Stimulated activated memory B cell treated with anti-CD40 and anti-IgM and Interleukin-4, amounts not matched to agents 10 μg/mL and 1 μg/mL and 100 μg/mL, for 72 hours (primary cell): ENCODE results near the gene MSH4.
"Not testable (repeated sequence)": the region's sequence is repeated elsewhere in the genome, so short reads cannot be mapped to it uniquely, and the experiment has no call there.

Experiments
- ATAC-seq: fragments of 150-1000 bp; cut with Tn5 transposase; 2 replicates; pipeline ENCODE4 v1.10.0; 2021
- H3K27ac Mint-ChIP-seq: one replicate; pipeline ENCODE4 v1.8.0; 2022; ENCODE audit warnings: mild to moderate bottlenecking, mixed read lengths
- H3K27me3 Mint-ChIP-seq: one replicate; pipeline ENCODE4 v1.8.0; 2022; ENCODE audit warnings: mixed read lengths
- H3K36me3 Mint-ChIP-seq: one replicate; pipeline ENCODE4 v1.8.0; 2022; ENCODE audit warnings: mixed read lengths
- H3K4me1 Mint-ChIP-seq: one replicate; pipeline ENCODE4 v1.8.0; 2022; ENCODE audit warnings: mixed read lengths
- H3K4me3 Mint-ChIP-seq: one replicate; pipeline ENCODE4 v1.8.0; 2022; ENCODE audit warnings: mild to moderate bottlenecking, moderate library complexity, mixed read lengths
- H3K9me3 Mint-ChIP-seq: one replicate; pipeline ENCODE4 v1.8.0; 2022; ENCODE audit warnings: mixed read lengths

MSH4 gene

GRCh38 chr1:75796376-75797272 is at the start of gene MSH4:
Gene MSH4 (plus strand): TSS chr1:75796882. CDS start chr1:75796986, 104 bp downstream.
- ATAC-seq, result peak; percentile 53
- Mint-ChIP-seq H3K4me1 (peaks cover 18% of the 10 kb centered on the region), H3K36me3 (peaks cover 62% of the 10 kb centered on the region), H3K4me3 (no peak within 1 kb of the TSS), H3K27ac (no peak within 1 kb of the TSS), H3K27me3 (no peaks in the 10 kb centered on the region), H3K9me3 (no peaks in the 10 kb centered on the region)

GRCh38 chr1:75757210-75757609 is 39.5 kb upstream of the MSH4 start:
- H3K4me1 Mint-ChIP-seq, H3K9me3 Mint-ChIP-seq, H3K27ac Mint-ChIP-seq, ATAC-seq, H3K4me3 Mint-ChIP-seq, H3K27me3 Mint-ChIP-seq: not testable (repeated sequence)
- peaks cover 75% of the 10 kb centered on the region for H3K36me3 Mint-ChIP-seq

- H3K27me3 Mint-ChIP-seq, H3K4me1 Mint-ChIP-seq, ATAC-seq, H3K4me3 Mint-ChIP-seq, H3K9me3 Mint-ChIP-seq, H3K27ac Mint-ChIP-seq: not testable (repeated sequence)
- H3K36me3 Mint-ChIP-seq, result peaks cover 62% of the 10 kb centered on the region
These were observed 38.1 kb upstream of the MSH4 start for GRCh38 chr1:75758543-75758942.

DNA sequence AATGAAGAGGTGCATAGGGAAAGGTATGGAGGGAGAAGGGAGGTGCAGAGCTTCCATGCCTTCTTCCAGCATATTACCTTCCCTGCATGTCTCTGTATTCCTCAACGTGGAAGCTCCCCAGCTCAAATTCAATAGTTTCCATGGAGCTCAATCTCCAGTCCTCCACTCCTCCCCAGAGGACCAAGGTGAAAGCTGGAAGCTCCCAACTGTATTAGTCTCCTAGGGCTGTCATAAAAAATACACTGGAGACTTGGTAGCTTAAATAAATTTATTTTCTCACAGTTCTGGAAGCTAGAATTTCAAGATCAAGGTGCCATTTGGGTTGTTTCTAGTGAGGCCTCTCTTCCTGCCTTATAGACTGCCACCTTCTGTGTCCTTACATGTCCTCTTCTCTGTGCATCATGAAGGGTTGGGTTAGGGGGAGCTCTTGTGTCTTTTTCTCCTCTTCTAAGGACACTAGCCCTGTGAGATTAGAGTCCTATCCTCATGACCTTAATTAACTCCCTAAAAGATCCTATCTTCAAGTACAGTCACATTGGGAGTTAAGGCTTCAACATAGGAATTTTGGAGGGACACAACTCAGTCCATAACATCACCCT is 32.5 kb upstream of the MSH4 start:
- Mint-ChIP-seq H3K9me3 (no peaks in the 10 kb centered on the region), H3K27ac (no peak overlapping the region), H3K36me3 (peaks cover 6% of the 10 kb centered on the region), H3K27me3 (no peaks in the 10 kb centered on the region), H3K4me3 (no peak overlapping the region), H3K4me1 (no peaks in the 10 kb centered on the region)
- no peak for ATAC-seq

- Mint-ChIP-seq H3K4me3 (no peak overlapping the region), H3K4me1 (no peaks in the 10 kb centered on the region), H3K27me3 (no peaks in the 10 kb centered on the region), H3K36me3 (peaks cover 6% of the 10 kb centered on the region), H3K27ac (no peak overlapping the region), H3K9me3 (no peaks in the 10 kb centered on the region)
- ATAC-seq, result no peak
These were observed 30.9 kb upstream of the MSH4 start for GRCh38 chr1:75765697-75766355.

GRCh38 chr1:75768016-75768415 is 28.7 kb upstream of the MSH4 start:
- no peaks in the 10 kb centered on the region for H3K36me3 Mint-ChIP-seq
- no peak overlapping the region for H3K4me3 Mint-ChIP-seq
- no peaks in the 10 kb centered on the region for H3K27me3 Mint-ChIP-seq
- no peaks in the 10 kb centered on the region for H3K4me1 Mint-ChIP-seq
- H3K9me3 Mint-ChIP-seq, result no peaks in the 10 kb centered on the region
- no peak overlapping the region for H3K27ac Mint-ChIP-seq
- ATAC-seq, result no peak

- ATAC-seq, result no peak
- Mint-ChIP-seq H3K4me3 (no peak overlapping the region), H3K27ac (no peak overlapping the region), H3K27me3 (no peaks in the 10 kb centered on the region), H3K4me1 (peaks cover 5% of the 10 kb centered on the region), H3K9me3 (no peaks in the 10 kb centered on the region), H3K36me3 (peaks cover 20% of the 10 kb centered on the region)
These were observed 25.9 kb upstream of the MSH4 start for GRCh38 chr1:75770761-75771160.

DNA sequence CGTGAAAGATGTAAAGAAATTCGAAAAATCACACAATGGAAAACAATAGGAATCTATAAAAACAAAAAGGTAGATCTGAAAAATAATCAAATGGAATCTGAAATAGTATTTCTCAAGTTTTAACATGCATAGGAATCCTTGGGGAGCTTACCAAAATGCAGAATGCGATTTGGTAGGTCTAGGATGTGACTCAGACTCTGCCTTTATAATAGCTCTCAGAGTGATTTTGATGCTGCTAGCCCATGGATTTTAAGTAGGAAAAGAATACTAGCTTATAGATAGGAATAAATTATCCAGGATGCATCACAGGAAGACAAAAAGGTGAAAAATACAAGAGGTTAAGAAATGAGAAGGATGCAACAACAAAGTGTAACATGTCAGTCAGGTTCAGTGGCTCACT is 24.7 kb upstream of the MSH4 start:
- no peaks in the 10 kb centered on the region for H3K9me3 Mint-ChIP-seq

GRCh38 chr1:75777812-75778211 is 18.9 kb upstream of the MSH4 start:
- H3K27me3 Mint-ChIP-seq, ATAC-seq, H3K4me3 Mint-ChIP-seq, H3K9me3 Mint-ChIP-seq, H3K27ac Mint-ChIP-seq: not testable (repeated sequence)
- Mint-ChIP-seq H3K36me3 (peaks cover 62% of the 10 kb centered on the region), H3K4me1 (peaks cover 32% of the 10 kb centered on the region)

More for the DNA sequence above, 24.7 kb upstream of the MSH4 start:
- Mint-ChIP-seq H3K27ac (no peak overlapping the region), H3K27me3 (no peaks in the 10 kb centered on the region), H3K4me1 (peaks cover 5% of the 10 kb centered on the region), H3K36me3 (peaks cover 24% of the 10 kb centered on the region), H3K4me3 (no peak overlapping the region)
- no peak for ATAC-seq

DNA sequence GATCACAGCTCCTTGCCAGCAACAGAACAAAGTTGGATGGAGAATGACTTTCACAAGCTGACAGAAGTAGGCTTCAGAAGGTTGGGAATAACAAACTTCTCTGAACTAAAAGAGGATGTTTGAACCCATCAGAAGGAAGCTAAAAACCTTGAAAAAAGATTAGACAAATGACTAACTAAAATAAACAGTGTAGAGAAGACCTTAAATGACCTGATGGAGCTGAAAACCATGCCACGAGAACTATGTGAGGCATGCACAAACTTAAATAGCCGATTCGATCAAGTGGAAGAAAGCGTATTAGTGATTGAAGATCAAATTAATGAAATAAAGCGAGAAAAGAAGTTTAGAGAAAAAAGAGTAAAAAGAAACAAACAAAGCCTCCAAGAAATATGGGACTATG is 18.0 kb upstream of the MSH4 start:
- not testable (repeated sequence) for H3K27me3 Mint-ChIP-seq, ATAC-seq, H3K9me3 Mint-ChIP-seq, H3K4me3 Mint-ChIP-seq
- peaks cover 32% of the 10 kb centered on the region for H3K4me1 Mint-ChIP-seq
- H3K27ac Mint-ChIP-seq, result peak overlapping the region; percentile 9
- H3K36me3 Mint-ChIP-seq, result peaks cover 61% of the 10 kb centered on the region

GRCh38 chr1:75780183-75780582 is 16.5 kb upstream of the MSH4 start:
- H3K4me1 Mint-ChIP-seq, result peaks cover 34% of the 10 kb centered on the region
- not testable (repeated sequence) for ATAC-seq, H3K4me3 Mint-ChIP-seq, H3K27me3 Mint-ChIP-seq, H3K9me3 Mint-ChIP-seq, H3K27ac Mint-ChIP-seq
- peaks cover 47% of the 10 kb centered on the region for H3K36me3 Mint-ChIP-seq

- ATAC-seq, H3K9me3 Mint-ChIP-seq, H3K27me3 Mint-ChIP-seq: not testable (repeated sequence)
- Mint-ChIP-seq H3K27ac (peak overlapping the region; percentile 99), H3K36me3 (peaks cover 45% of the 10 kb centered on the region), H3K4me1 (peaks cover 59% of the 10 kb centered on the region), H3K4me3 (peak overlapping the region; percentile 99)
These were observed 12.8 kb upstream of the MSH4 start for GRCh38 chr1:75783920-75784319.

DNA sequence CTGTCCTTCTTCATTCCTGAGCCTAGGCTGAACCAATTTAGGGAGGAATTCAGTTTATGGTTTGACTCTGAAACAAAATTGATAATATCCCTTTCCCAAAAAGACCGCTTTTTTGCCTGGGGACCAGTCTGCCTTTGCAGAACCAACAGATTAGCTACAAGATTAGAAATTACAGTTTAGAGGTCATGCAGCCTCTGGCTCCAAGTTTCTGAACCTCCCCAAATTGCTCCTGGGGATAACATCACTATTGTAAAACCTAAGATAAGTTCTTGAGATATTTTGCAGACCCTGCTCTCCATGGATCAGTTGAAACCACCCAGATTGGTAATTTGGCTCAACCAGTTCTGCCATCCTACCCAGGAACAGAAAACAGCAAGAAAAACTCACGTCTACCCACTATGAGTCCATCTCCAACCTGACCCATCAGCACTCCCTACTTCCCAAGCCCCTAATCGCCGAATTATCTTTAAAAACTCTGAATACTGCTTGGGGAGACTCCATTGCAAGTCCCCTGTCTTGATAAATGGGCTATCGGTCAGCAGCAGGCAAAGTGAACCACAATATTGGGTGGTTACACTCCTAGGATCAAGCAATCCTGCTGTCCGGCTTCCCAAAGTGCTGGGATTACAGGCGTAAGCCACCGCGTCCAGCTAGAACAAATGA is 11.2 kb upstream of the MSH4 start:
- H3K4me1 Mint-ChIP-seq, result peaks cover 62% of the 10 kb centered on the region
- peak; percentile 2 for ATAC-seq
- no peaks in the 10 kb centered on the region for H3K9me3 Mint-ChIP-seq
- peaks cover 46% of the 10 kb centered on the region for H3K36me3 Mint-ChIP-seq
- no peaks in the 10 kb centered on the region for H3K27me3 Mint-ChIP-seq
- H3K4me3 Mint-ChIP-seq, result peak overlapping the region; percentile 99
- H3K27ac Mint-ChIP-seq, result peak overlapping the region; percentile 99

DNA sequence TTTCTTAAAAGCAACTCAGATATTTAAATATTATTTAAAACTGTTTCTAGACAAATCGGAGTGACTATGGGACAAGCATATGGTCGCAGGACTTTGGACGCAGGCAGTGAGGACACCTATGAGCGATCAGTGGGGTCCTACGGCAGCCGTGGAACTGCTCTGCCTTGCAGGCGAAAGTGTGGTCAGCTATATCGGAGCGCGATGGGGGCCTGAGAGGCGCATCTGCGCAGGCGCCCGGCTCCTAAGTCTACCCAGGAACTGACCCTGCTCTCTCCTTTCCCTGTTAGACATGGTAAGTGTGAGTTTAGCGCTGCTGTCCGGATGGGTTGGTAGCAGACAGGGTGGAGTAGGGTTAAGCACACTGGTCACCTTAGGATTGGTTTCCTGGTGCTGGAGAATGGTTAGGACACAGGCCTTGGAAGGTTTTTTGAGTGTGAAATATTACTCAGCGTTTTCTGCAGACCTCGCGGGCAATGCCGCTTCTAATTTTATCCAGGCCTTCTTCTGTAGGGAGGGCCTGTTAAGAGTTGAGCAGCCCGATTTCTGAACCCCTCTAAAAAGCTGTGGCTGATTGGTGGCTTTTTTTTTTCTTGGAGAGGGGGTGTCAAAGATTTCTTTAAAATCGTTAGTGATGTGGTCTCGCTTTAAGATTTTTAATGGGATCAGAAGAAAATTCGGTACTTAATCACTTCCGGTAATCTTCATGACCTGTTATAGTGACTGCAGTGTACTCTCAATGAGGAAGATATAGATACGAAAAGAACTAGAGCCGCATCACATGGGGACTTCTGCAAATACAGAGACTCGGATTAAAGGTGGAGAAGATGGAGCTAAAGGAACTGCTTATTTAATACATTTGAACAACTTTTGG is 10.5 kb upstream of the MSH4 start, which contains the start of gene RABGGTB:
RABGGTB (plus strand) TSS at position 274 of the 871 bp plus-strand sequence; CDS start at position 290, 16 bp downstream.
- Mint-ChIP-seq H3K9me3 (no peaks in the 10 kb centered on the region), H3K27me3 (no peaks in the 10 kb centered on the region), H3K4me1 (peaks cover 65% of the 10 kb centered on the region), H3K27ac (peak within 1 kb of the TSS; percentile 99), H3K36me3 (peaks cover 50% of the 10 kb centered on the region), H3K4me3 (peak within 1 kb of the TSS; percentile 99)
- peak; percentile 92 for ATAC-seq
